GM21723 (cell line): Measurements from ENCODE around the gene GNAI2.
"Not testable (repeated sequence)": the region's sequence is repeated elsewhere in the genome, so short reads cannot be mapped to it uniquely, and the experiment has no call there.

Experiments
- ATAC-seq: cut with Tn5 transposase; IDR thresholded peaks from one replicate; pipeline ENCODE4 v1.9.1; 2021; ENCODE audit warnings: mild to moderate bottlenecking, moderate library complexity; ENCODE audit not compliant: unreplicated experiment

Gene GNAI2

DNA sequence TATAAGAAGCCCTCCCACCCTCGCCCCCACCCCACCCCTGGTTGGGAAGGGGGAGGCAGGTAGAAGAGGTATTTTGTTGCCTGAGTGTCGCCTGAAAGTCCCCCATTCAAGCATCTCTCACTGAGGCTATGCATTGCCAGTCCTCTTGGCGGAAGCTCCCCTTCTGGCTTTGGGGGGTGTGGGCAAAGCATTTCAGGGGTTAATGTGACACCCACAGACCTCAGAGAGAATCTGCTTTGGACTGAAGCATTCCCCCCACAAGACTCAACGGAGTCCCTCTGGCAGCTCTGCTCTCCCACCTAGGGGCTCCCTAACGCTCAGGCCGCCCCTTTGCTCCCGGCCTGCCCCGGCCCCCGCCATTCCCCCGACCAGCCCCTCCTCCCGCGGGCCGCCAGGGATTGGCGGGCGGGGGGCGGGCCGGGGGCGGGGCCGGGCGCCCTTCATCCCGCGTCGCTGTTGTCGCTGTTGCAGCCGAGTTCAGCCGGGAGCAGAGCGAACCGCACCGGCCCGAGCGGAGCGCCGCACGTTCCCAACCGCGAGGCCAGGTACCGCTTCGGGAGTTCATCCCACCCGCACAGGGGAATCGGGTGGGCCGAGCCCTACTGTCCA lies 31.1 kb upstream of the GNAI2 start, which contains the start of gene SLC38A3:
SLC38A3 (plus strand) TSS at position 468 of the 609 bp plus-strand sequence. CDS start 8,929 bp downstream, outside the sequence.
- no peak for ATAC-seq

- ATAC-seq = no peak
Observed at GRCh38 chr3:50205413-50206276, 30.4 kb upstream of the GNAI2 start.

GRCh38 chr3:50207359-50208042 lies 28.5 kb upstream of the GNAI2 start:
- no peak for ATAC-seq

DNA sequence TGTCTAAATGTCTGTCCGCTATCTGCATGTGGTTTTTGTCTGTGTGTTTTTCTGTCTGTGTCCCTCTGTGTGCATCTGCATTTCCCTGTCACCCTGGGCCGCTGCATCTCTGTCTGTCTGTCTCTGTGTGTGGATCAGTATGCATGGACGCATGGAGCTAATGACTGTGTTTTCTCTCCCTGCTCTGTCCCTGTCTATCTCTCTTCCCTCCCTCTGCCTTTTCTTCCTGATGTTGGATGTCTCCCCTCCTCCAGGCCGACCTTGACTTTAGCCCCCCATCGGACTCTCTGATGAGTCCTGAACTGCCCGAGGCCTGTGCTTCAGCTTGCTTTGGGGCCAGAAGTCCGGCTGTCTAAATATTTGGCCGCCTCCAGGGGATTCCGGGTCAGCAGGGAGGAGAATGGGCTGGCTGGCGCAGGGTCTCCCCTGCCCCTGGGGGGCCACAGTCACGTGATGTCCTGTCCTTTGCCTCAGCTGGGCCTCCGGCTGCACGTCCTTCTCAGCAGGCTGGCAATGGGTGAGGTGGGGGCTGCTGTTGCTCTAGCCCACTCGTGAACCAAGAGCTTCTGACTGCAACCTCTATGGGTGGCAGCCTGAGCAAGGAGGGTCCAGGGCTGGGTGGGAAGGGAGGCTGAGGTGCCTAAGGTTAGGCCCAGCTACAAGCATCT lies 27.2 kb upstream of the GNAI2 start:
- no peak for ATAC-seq

DNA sequence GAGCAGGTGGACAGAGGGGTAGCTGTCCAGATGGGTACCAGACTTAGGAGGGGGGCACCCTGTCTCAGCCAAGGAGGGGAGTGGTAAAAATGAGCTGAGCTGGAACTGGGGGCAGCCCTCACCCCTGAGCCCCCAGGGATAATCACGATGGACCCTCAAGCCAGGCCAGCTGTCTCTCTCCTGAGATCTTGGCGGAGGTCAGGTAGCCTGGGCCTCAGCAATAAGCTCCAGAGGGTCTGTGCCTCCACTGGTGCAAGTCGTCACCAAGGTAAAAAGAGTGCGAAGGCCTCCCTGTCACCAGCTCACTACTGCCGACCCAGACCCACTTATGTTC lies 25.9 kb upstream of the GNAI2 start:
- no peak for ATAC-seq

- no peak for ATAC-seq
Observed at GRCh38 chr3:50210510-50211367, 25.3 kb upstream of the GNAI2 start.

DNA sequence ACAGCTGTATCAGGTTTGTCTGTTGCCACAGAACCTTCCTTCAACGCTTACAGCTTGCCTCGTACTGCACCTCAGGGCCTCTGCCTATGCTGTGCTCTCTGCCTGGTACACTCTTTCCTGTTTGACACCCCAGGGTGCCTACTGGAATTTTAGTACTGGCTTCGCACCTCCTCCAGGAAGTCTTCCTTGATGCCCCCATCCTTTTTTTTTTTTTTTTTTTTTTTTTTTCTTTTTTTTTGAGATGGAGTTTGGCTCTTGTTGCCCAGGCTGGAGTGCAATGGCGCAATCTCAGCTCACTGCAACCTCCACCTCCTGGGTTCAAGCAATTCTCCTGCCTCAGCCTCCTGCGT lies 24.7 kb upstream of the GNAI2 start:
- not testable (repeated sequence) for ATAC-seq

DNA sequence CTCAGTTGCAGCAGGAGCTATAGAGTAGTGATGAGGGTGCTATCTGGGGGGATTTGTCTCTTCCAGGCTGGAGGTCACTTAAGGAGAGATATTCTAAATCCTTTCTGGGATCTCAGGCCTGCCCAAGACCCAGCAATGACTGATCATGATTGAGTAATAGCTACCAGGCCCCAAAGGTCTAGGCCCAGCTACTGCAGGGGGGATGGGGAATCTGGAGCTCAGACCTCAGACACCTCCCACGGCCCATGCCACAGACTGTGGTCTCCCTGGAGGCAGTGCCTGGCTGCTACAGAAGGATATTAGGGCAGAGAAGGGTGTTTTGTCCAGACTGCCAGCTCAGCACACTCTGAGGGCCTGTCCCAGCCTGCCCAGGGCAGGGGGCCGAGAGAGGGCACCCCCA lies 24.1 kb upstream of the GNAI2 start:
- no peak for ATAC-seq

GRCh38 chr3:50212502-50212901 lies 23.5 kb upstream of the GNAI2 start:
- ATAC-seq = no peak

DNA sequence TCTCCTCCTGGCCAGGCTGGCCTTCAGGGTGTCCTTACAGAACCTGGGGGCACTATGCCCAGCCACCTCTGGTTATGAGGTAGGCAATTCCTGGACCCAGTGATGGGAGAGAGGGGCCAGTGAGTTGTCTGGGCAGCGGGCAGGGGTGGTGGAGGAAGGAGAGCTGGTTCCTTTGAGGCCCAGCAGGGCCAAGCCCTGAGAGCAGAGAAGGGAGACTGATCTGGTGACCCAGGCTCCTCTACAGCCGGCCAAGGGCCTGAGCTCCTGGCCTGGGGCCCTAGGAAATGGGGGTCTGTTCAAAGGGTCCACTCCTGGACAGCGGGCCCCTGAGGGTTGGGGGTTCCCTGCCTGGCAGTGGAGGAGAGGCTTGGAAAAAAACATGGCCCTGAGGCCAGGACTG lies 23.0 kb upstream of the GNAI2 start:
- no peak for ATAC-seq

GRCh38 chr3:50213373-50213772 lies 22.6 kb upstream of the GNAI2 start:
- ATAC-seq = no peak

GRCh38 chr3:50214824-50215223 lies 21.2 kb upstream of the GNAI2 start:
- no peak for ATAC-seq

DNA sequence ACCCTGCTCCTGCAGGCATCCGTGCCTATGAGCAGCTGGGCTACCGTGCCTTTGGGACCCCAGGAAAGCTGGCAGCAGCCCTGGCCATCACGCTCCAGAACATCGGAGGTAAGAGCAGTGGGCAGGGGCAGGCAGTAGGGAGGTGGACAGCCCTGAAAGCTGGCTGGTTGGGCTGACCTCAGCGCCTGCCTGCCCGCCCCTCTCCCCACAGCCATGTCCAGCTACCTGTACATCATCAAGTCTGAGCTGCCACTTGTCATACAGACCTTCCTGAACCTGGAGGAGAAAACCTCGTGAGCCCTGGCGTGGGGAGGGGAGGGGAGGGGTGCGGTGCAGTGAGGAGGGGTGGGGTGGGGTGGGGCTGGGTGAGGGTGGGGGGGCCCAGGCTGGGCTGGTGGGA lies 20.5 kb upstream of the GNAI2 start:
- no peak for ATAC-seq

GRCh38 chr3:50217681-50218080 lies 18.3 kb upstream of the GNAI2 start:
- ATAC-seq = no peak

- no peak for ATAC-seq
Observed at GRCh38 chr3:50218448-50218847, 17.6 kb upstream of the GNAI2 start.

- no peak for ATAC-seq
Observed at GRCh38 chr3:50219285-50219684, 16.7 kb upstream of the GNAI2 start.

DNA sequence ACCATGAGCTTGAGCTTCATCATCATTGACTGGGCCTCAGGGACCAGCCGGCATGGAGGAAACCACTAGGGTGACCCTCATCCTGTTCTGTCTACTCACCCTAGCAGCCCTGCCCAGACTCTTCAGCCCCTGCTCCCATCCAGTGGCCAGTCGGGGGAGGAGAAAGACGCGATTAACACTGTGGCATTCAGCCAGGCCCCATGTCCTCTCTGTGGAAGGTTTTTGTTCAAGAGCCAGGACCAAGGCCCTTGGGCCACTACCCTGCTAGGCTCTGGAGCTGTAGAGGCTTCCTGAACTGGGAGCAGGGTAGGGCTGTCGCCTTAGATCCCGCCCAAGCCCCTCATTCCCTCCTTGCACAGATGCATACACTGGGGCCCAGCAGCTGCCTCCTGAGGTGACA lies 15.9 kb upstream of the GNAI2 start:
- no peak for ATAC-seq

GRCh38 chr3:50221051-50221410 lies 15.0 kb upstream of the GNAI2 start:
- ATAC-seq = no peak

- ATAC-seq = no peak
Observed at GRCh38 chr3:50221411-50222168, 14.4 kb upstream of the GNAI2 start.

DNA sequence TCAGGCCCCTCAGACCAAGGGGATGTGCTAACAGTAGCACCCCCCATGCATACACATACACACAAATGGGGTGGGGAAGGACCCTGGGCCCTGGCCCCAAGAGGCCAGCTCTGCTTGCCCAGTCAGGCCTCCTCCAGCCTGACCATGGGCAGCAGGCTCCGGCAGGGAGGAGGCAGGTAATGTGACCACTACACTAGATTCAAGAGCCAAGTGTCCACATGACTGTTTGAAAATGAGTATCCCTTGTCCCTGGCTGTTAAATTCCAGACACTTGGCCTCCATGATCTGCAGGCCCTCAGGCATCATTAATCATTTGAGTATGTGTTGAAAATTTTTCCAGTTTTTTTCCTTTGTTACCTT lies 13.9 kb upstream of the GNAI2 start:
- no peak for ATAC-seq
